Spleen (tissue), 11 donors: ENCODE measurements around the gene JMJD4. TPM values are rescaled to one million over a fixed set of nuclear protein-coding genes. Genes with fewer than 3 reads are reported as not detected.

Source experiments
- DNase-seq: peaks from one replicate; pipeline ENCODE4 v3.0.0-alpha.2; 2020
- H3K27ac ChIP-seq, 8 donors: fragments of 200-600 bp; sonication (generic) in 7 of 8; 1 replicate in 4 of 8; 2 replicates in 4 of 8; pipeline versions ENCODE4 v1.5.0 to v1.8.0; 2016 to 2021; ENCODE audit warnings: inconsistent platforms in 4 of 8, mild to moderate bottlenecking in 4 of 8, moderate library complexity in 1 of 8
- H3K27me3 ChIP-seq, 7 donors: fragments of 200-600 bp; sonication (generic) in 6 of 7; replicated peaks in 1 of 7; 1 replicate in 4 of 7; 2 replicates in 3 of 7; pipeline versions ENCODE4 v1.5.0 to v1.8.0; 2016 to 2021; ENCODE audit warnings: inconsistent platforms in 3 of 7, mild to moderate bottlenecking in 1 of 7
- H3K36me3 ChIP-seq, 6 donors: fragments of 200-600 bp; sonication (generic) in 5 of 6; 1 replicate in 4 of 6; 2 replicates in 2 of 6; pipeline versions ENCODE4 v1.5.0 to v1.8.0; 2016 to 2021; ENCODE audit warnings: inconsistent platforms in 2 of 6
- H3K4me1 ChIP-seq, 6 donors: fragments of 200-600 bp; sonication (generic) in 5 of 6; 1 replicate in 3 of 6; 2 replicates in 3 of 6; pipeline versions ENCODE4 v1.5.0 to v1.8.0; 2016 to 2021; ENCODE audit warnings: inconsistent platforms in 3 of 6
- H3K4me3 ChIP-seq, 8 donors: fragments of 200-600 bp; sonication (generic) in 7 of 8; 1 replicate in 4 of 8; 2 replicates in 4 of 8; pipeline versions ENCODE4 v1.5.0 to v1.8.0; 2016 to 2021; ENCODE audit warnings: inconsistent platforms in 4 of 8, mild to moderate bottlenecking in 4 of 8, moderate library complexity in 2 of 8
- H3K9me3 ChIP-seq, 8 donors: fragments of 200-600 bp; sonication (generic) in 7 of 8; 1 replicate in 4 of 8; 2 replicates in 4 of 8; pipeline versions ENCODE4 v1.5.0 to v1.8.0; 2016 to 2021; ENCODE audit warnings: inconsistent platforms in 4 of 8
- POLR2A ChIP-seq, 3 donors: fragments of 450-650 bp; IDR thresholded peaks; one replicate each; pipeline ENCODE4 v1.5.1; 2017; ENCODE audit warnings: antibody characterized with exemption in 3 of 3, mild to moderate bottlenecking in 1 of 3
- POLR2AphosphoS5 ChIP-seq, 3 donors: sonication (generic); formaldehyde crosslinking; IDR thresholded peaks; one replicate each; pipeline ENCODE4 v1.5.1; 2017; ENCODE audit warnings: antibody characterized with exemption in 3 of 3
- WGBS, 5 donors: extraction: QIAGEN DNeasy Blood & Tissue Kit in 3 of 5; methylation state at CpG; one replicate each; pipeline versions ENCODE4 v1.1.5 to v1.1.7; 2013 to 2018; 5-methylcytosine and 5-hydroxymethylcytosine counted together
- intact Hi-C: fragments of 100-400 bp; cut with DNase I; formaldehyde crosslinking; loops from one replicate; pipeline ENCODE4 v1.15.0; 2023; ENCODE audit warnings: low total_unique reads
- polyA plus RNA-seq, 3 donors: library from polyadenylated mRNA; stranded (reverse); fragments of 200-250 nt; gene quantifications; one replicate each; pipeline ENCODE4 v1.2.1, GENCODE V29; 2013
- total RNA-seq, 7 donors: library from RNA; depleted of rRNA in 3 of 7; stranded (reverse); fragments of >200 nt in 3 of 7; fragmentation: NEBNext Ultra II Directional in 4 of 7; extraction: Animal tissue kit (Norgen Biotek cat#: 25700) in 4 of 7; gene quantifications; one replicate each; pipeline versions ENCODE4 v1.1.0 to v1.2.1, GENCODE V29; 2016 to 2021
- TF ChIP-seq, protein P1 (sequence below), 11 experiments: fragments of 200-600 bp in 7 of 11; fragments of 450-650 bp in 4 of 11; sonication (generic) in 4 of 11; IDR thresholded peaks in 8 of 11; conservative IDR thresholded peaks in 3 of 11; 1 replicate in 7 of 11; 2 replicates in 4 of 11; pipeline versions ENCODE4 v1.4.0 to v1.8.0; 2016 to 2021; ENCODE audit warnings: antibody characterized with exemption in 11 of 11, inconsistent platforms in 4 of 11, mild to moderate bottlenecking in 1 of 11
- donor health status: healthy with polysubstance abuse.
- donor health status: DM: no; HTN: no; CAD: no; lungs with moderate emphysema.
- donor health status: DM: no; HTN: no; CAD: no.
- donor health status: Bipolar disorder and iron deficiency.
- donor health status: healthy.
- donor health status: DM: no; HTN: no; CAD: no.
- donor health status: DM: yes; HTN: yes; CAD: no.

Gene JMJD4
- total and polyA plus RNA-seq, 10 donors, result 11.2 to 35.4 (median 18.6) TPM

DNA sequence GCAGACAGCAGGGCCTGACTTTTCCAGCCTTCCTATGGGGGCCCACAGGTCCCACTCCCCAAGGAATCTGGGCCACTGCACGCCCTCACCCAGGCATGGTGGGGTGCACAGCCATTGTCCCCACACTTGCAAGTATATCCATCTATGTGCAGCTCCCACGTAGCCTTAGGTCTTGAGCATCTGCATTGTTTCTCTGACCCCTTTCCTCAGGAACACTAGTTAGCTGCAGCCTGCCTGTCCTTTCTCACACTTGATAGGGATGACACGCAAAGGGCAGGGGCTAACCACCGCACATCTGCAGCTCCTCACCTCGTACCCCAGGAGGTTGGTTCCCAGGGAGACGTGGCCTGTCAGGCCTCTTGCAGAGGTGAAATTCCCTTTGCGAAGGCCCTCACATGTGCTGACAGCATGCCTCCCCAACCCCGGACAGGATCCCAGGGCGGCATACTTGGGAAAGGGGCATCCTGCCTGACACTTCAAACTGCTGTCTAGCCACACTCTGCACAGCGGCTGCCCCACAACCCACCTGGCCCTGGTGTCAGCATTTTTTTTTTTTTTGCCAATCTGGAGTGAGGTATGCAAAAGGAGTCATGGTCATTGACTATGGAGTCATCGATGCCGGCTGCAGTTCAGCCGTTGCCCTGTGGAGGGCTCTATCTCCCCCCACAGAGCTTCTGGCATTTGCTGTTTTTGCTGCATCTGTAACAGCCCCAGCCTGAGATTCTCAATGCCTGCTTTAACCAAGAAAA is 5.0 kb downstream of the JMJD4 start:
- no peaks in the 10 kb centered on the region for H3K9me3 ChIP-seq
- intact Hi-C loops, result no loop called here
- peaks cover 0 to 25% (median 0%) of the 10 kb centered on the region in 7 donors for H3K27me3 ChIP-seq
- peaks cover 20 to 74% (median 47%) of the 10 kb centered on the region in 6 donors for H3K4me1 ChIP-seq
- TF ChIP-seq POLR2AphosphoS5 (IDR thresholded peaks at IDR 0.05) (peak in 1 of 3 donors; percentile 4), POLR2A (IDR thresholded peaks at IDR 0.05) (no peak)
- TF ChIP-seq, protein P1, sequence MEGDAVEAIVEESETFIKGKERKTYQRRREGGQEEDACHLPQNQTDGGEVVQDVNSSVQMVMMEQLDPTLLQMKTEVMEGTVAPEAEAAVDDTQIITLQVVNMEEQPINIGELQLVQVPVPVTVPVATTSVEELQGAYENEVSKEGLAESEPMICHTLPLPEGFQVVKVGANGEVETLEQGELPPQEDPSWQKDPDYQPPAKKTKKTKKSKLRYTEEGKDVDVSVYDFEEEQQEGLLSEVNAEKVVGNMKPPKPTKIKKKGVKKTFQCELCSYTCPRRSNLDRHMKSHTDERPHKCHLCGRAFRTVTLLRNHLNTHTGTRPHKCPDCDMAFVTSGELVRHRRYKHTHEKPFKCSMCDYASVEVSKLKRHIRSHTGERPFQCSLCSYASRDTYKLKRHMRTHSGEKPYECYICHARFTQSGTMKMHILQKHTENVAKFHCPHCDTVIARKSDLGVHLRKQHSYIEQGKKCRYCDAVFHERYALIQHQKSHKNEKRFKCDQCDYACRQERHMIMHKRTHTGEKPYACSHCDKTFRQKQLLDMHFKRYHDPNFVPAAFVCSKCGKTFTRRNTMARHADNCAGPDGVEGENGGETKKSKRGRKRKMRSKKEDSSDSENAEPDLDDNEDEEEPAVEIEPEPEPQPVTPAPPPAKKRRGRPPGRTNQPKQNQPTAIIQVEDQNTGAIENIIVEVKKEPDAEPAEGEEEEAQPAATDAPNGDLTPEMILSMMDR (IDR thresholded peaks at IDR 0.05 in 8 of 11, conservative IDR thresholded peaks at IDR 0.05 in 3 of 11), result peak in 10 of 11 experiments; percentile 29 to 79 (median 61)
- peak overlapping the region in 1 of 8 donors; percentile 82 for H3K27ac ChIP-seq
- peaks cover 0 to 34% (median 24%) of the 10 kb centered on the region in 6 donors for H3K36me3 ChIP-seq
- 52 to 56% (median 52%) methylated on average over 13 of the region's 13 CpGs for WGBS, 5 donors
- no peak overlapping the region for H3K4me3 ChIP-seq
- no peak for DNase-seq

DNA sequence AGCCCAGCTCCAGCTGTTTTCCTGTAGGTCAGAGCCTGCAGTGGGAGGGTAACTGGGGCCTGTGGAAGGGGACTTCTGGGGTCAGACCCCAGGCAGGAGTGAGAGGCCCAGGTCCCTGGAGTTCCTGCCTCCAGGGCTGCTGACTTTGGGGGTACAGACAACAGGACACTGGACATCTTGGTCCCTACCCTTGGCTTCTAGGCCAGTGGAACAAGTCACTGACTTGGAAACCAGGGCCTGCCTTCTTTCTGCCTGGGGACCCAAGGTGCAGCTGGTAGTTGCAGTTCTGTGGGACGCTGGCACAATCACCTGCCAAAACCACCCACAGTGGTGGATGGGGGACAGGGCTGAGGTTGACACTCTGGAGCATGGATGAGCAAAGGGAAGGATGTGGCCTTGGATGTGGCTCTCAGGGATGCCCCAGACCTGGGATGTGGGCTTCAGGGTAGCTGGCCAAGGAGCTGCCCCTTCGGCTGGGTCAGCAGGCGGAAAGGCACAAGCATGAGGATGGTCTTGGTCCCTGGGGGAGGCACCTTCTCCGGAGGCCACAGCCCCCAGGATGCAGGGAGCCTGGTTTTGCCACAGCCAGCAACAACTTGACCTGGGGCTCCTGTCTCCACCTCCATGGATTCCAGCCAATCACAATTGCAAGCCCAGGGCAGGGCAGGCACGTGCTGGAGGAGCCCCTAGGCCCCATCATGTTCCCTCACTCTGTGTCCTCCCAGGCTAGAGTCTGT is 5.8 kb downstream of the JMJD4 start:
- DNase-seq, result no peak

DNA sequence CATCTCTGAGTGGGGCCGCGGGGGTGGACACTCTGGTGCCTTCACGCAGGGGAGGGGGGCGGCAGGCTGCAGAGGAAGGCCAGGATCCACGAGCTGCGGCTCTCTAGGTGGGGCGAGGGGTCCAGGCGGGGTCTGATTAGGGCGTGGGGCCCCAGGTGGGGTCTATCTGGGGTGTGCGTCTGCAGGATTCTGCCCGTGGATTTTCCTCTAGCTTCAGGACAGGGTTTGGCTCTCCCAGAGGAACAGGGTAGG is 6.3 kb downstream of the JMJD4 start:
- DNase-seq, result no peak
- H3K9me3 ChIP-seq, result peaks cover 0 to 3% (median 0%) of the 10 kb centered on the region in 8 donors
- intact Hi-C loops, result no loop called here
- peak overlapping the region in 6 of 8 donors; percentile 41 to 82 (median 57) for H3K27ac ChIP-seq
- H3K4me3 ChIP-seq, result peak overlapping the region; percentile 27 to 75 (median 48)
- WGBS, 5 donors, result 0 to 4% (median 4%) methylated on average over 1 to 11 of the region's 11 CpGs
- no peak for TF ChIP-seq POLR2A (IDR thresholded peaks at IDR 0.05)
- TF ChIP-seq, protein P1 (IDR thresholded peaks at IDR 0.05 in 8 of 11, conservative IDR thresholded peaks at IDR 0.05 in 3 of 11), result no peak
- TF ChIP-seq POLR2AphosphoS5 (IDR thresholded peaks at IDR 0.05), result peak in 2 of 3 donors; percentile 13 to 34
- peaks cover 0 to 33% (median 24%) of the 10 kb centered on the region in 6 donors for H3K36me3 ChIP-seq
- H3K4me1 ChIP-seq, result peaks cover 12 to 63% (median 36%) of the 10 kb centered on the region in 6 donors
- H3K27me3 ChIP-seq, result peaks cover 0 to 25% (median 0%) of the 10 kb centered on the region in 7 donors

More for the DNA sequence above, 5.8 kb downstream of the JMJD4 start:
- H3K27ac ChIP-seq, result peak overlapping the region in 6 of 8 donors; percentile 41 to 82 (median 57)
- peaks cover 0 to 25% (median 0%) of the 10 kb centered on the region in 7 donors for H3K27me3 ChIP-seq
- TF ChIP-seq, protein P1 (IDR thresholded peaks at IDR 0.05 in 8 of 11, conservative IDR thresholded peaks at IDR 0.05 in 3 of 11), result no peak
- peak; percentile 26 to 41 (median 36) for TF ChIP-seq POLR2AphosphoS5 (IDR thresholded peaks at IDR 0.05)
- peak overlapping the region in 6 of 8 donors; percentile 39 to 75 (median 48) for H3K4me3 ChIP-seq
- no peaks in the 10 kb centered on the region for H3K9me3 ChIP-seq
- WGBS, 5 donors, result 47 to 63% (median 57%) methylated on average over 4 to 5 of the region's 5 CpGs
- intact Hi-C loops, result no loop called here
- peaks cover 17 to 68% (median 41%) of the 10 kb centered on the region in 6 donors for H3K4me1 ChIP-seq
- peaks cover 0 to 34% (median 24%) of the 10 kb centered on the region in 6 donors for H3K36me3 ChIP-seq
